Tongue (tissue), 2 donors: Measurements from ENCODE around the gene CCDC154. TPM values are rescaled to one million over a fixed set of nuclear protein-coding genes. Genes with fewer than 3 reads are reported as not detected.

ENCODE experiments used
- DNase-seq: peaks from one replicate; pipeline ENCODE4 v3.0.0-alpha.2; 2015
- total RNA-seq: library from RNA; depleted of rRNA; stranded (reverse); fragments of >200 nt; gene quantifications from one replicate; pipeline ENCODE4 v1.2.3, GENCODE V29; 2014

The CCDC154 gene
- total RNA-seq, 1 donor from 2014 or later, result 0.51 TPM

- DNase-seq, result no peak
Measured at GRCh38 chr16:1393613-1394176, 50.7 kb downstream of the CCDC154 start.

- no peak for DNase-seq
Measured at GRCh38 chr16:1392826-1393225, 51.5 kb downstream of the CCDC154 start.

- DNase-seq, result no peak
Measured at GRCh38 chr16:1390239-1390779, 54.0 kb downstream of the CCDC154 start.

DNA sequence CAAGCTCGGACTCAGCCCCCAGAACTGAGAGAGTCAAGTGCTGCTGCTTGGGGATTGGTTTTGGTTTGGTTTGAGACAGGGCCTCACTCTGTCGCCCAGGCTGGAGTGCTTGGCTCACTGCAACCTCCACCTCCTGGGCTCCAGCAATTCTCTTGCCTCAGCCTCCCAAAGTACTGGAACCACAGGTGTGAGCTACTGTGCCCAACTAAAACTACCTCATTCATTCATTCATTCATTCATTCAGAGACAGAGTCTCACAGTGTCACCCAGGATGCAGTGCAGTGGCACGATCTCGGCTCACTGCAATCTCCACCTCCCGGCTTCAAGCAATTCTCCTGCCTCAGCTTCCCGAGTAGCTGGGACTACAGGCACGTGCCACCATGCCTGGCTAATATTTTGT, 54.6 kb downstream of the CCDC154 start:
- no peak for DNase-seq

DNA sequence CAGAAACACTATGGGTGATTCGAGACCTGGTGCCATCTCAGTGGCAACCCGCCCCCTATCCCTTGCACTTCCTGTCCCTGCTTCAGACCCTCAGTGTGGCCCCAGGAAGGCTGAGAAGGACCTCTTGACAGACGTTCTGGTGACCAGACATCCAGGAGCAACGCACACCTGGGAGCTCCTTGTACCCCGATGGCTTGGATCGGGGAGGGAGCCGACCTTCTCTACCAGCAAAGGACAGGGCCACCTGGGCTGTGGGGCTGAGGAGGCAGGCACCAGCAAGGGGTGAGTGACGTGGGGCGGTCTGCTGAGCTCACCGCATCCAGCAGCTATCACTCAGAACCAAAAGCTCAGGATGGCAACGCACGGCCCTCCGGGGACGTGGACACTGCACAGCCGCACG, 57.0 kb downstream of the CCDC154 start:
- no peak for DNase-seq

DNA sequence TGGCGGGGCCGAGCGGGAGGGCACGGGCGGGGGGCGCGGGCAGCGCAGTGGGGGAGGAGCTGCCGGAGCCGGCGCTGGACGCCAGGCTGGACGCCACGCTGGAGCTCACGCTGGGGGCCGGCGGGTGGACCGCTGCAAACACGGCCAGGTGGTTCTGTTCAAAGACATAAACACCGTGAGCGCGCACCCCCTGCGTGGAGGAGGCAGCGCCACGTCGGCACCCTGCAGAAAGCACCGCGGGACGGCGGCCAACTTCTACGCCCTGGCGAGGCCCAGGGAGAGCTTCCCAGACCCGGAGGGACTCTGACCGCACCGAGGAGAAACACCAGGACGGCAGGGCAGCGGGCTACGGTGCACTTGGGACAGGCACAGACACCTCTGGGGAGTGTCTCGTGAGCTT, 59.1 kb downstream of the CCDC154 start:
- DNase-seq, result no peak

Other genes starting within 250 kb of the CCDC154 start
- gene TPSG1, start 219.3 kb downstream of the CCDC154 start, total RNA-seq, result not detected
- gene TPSB2, start 214.4 kb downstream of the CCDC154 start, total RNA-seq, result 5.8 TPM
- 4.5 TPM for gene TPSAB1, start 203.9 kb downstream of the CCDC154 start, total RNA-seq
- gene TPSD1, start 188.5 kb downstream of the CCDC154 start, total RNA-seq, result 0.51 TPM
- gene UBE2I, start 134.9 kb downstream of the CCDC154 start, total RNA-seq, result 50.9 TPM
- gene BAIAP3, start 110.9 kb downstream of the CCDC154 start, total RNA-seq, result 2.4 TPM
- 49.6 TPM for gene TSR3, start 92.7 kb downstream of the CCDC154 start, total RNA-seq
- gene GNPTG, start 92.6 kb downstream of the CCDC154 start, total RNA-seq, result 31.7 TPM
- 11.5 TPM for gene UNKL, start 29.9 kb downstream of the CCDC154 start, total RNA-seq
- gene UQCC4, start 23.8 kb downstream of the CCDC154 start, total RNA-seq, result 8.6 TPM
- gene PERCC1, start 13.5 kb downstream of the CCDC154 start, total RNA-seq, result not detected
- gene CLCN7, start 30.5 kb upstream of the CCDC154 start, total RNA-seq, result 29.5 TPM
- gene PTX4, start 44.4 kb upstream of the CCDC154 start, total RNA-seq, result 1.5 TPM
- gene TELO2, start 48.8 kb upstream of the CCDC154 start, total RNA-seq, result 25.2 TPM
- 19.3 TPM for gene TMEM204, start 89.1 kb upstream of the CCDC154 start, total RNA-seq
- 22.7 TPM for gene IFT140, start 167.5 kb upstream of the CCDC154 start, total RNA-seq
- 10.8 TPM for gene CRAMP1, start 167.8 kb upstream of the CCDC154 start, total RNA-seq
- gene JPT2, start 233.7 kb upstream of the CCDC154 start, total RNA-seq, result 40.4 TPM